ENCODE measurements around the gene PDE9A.

Gene PDE9A

GRCh38 chr21:42768324-42769121 is 115.1 kb downstream of the PDE9A start:
- DNase-seq (ENCODE audit: low spot score) (no peak), FAIRE-seq (no peak)

GRCh38 chr21:42769183-42769819 is 115.9 kb downstream of the PDE9A start:
- DNase-seq (ENCODE audit: low spot score) (no peak), FAIRE-seq (no peak)

GRCh38 chr21:42769820-42770716 is 116.6 kb downstream of the PDE9A start:
- no peak for FAIRE-seq
- no peak for DNase-seq (ENCODE audit: low spot score)

GRCh38 chr21:42770717-42771502 is 117.5 kb downstream of the PDE9A start:
- FAIRE-seq (no peak), DNase-seq (ENCODE audit: low spot score) (no peak)

GRCh38 chr21:42771503-42771805 is 118.0 kb downstream of the PDE9A start:
- DNase-seq (ENCODE audit: low spot score) (no peak), FAIRE-seq (no peak)

GRCh38 chr21:42775123-42775522 is 121.7 kb downstream of the PDE9A start:
- FAIRE-seq = no peak
- DNase-seq (ENCODE audit: low spot score) = no peak

GRCh38 chr21:42775891-42776290 is 122.5 kb downstream of the PDE9A start:
- FAIRE-seq (no peak), DNase-seq (ENCODE audit: low spot score) (no peak)

GRCh38 chr21:42777064-42777756 is 123.8 kb downstream of the PDE9A start:
- DNase-seq (ENCODE audit: low spot score) (no peak), FAIRE-seq (no peak)

GRCh38 chr21:42777757-42778344 is 124.4 kb downstream of the PDE9A start:
- FAIRE-seq (peak; percentile 8), DNase-seq (ENCODE audit: low spot score) (peak; percentile 50)

GRCh38 chr21:42779431-42779861 is 126.0 kb downstream of the PDE9A start:
- no peak for FAIRE-seq
- DNase-seq (ENCODE audit: low spot score) = no peak

GRCh38 chr21:42780617-42781016 is 127.2 kb downstream of the PDE9A start:
- FAIRE-seq (no peak), DNase-seq (ENCODE audit: low spot score) (no peak)

GRCh38 chr21:42781150-42781970 is 127.9 kb downstream of the PDE9A start:
- no peak for FAIRE-seq
- no peak for DNase-seq (ENCODE audit: low spot score)

GRCh38 chr21:42781971-42782722 is 128.7 kb downstream of the PDE9A start:
- no peak for DNase-seq (ENCODE audit: low spot score)
- FAIRE-seq = no peak

GRCh38 chr21:42782723-42783242 is 129.4 kb downstream of the PDE9A start:
- no peak for FAIRE-seq
- DNase-seq (ENCODE audit: low spot score) = no peak

GRCh38 chr21:42784276-42784675 is 130.9 kb downstream of the PDE9A start:
- no peak for FAIRE-seq
- no peak for DNase-seq (ENCODE audit: low spot score)

GRCh38 chr21:42784896-42785451 is 131.6 kb downstream of the PDE9A start:
- FAIRE-seq = no peak
- DNase-seq (ENCODE audit: low spot score) = no peak

- FAIRE-seq = no peak
Measured at GRCh38 chr21:42785666-42786427, 132.4 kb downstream of the PDE9A start.

More at GRCh38 chr21:42785666-42786427, 132.4 kb downstream of the PDE9A start:
- no peak for DNase-seq (ENCODE audit: low spot score)

Data from RCC 7860 (cell line).